Measurements from ENCODE around the gene NAT10.

NAT10 gene

GRCh38 chr11:34168642-34169420 is 63.4 kb downstream of the NAT10 start:
- no peaks in the 10 kb centered on the region for H3K79me2 ChIP-seq (ENCODE audit: control insufficient read depth, insufficient read depth, low read length, unreplicated experiment)
- H3K4me3 ChIP-seq (ENCODE audit: low read depth, low read length): no peak overlapping the region
- no peaks in the 10 kb centered on the region for H3K36me3 ChIP-seq (ENCODE audit: insufficient read depth, low read length)
- H2AFZ ChIP-seq (ENCODE audit: low read length, unreplicated experiment): no peak overlapping the region
- H3K4me1 ChIP-seq (ENCODE audit: control insufficient read depth, insufficient read depth, low read length, unreplicated experiment): no peaks in the 10 kb centered on the region
- H3K27me3 ChIP-seq (ENCODE audit: insufficient read depth, low read length): no peaks in the 10 kb centered on the region
- H3K27ac ChIP-seq (ENCODE audit: low read depth, low read length): no peak overlapping the region

- H3K36me3 ChIP-seq (ENCODE audit: insufficient read depth, low read length): no peaks in the 10 kb centered on the region
- H2AFZ ChIP-seq (ENCODE audit: low read length, unreplicated experiment): no peak overlapping the region
- no peak overlapping the region for H3K4me3 ChIP-seq (ENCODE audit: low read depth, low read length)
- H3K4me1 ChIP-seq (ENCODE audit: control insufficient read depth, insufficient read depth, low read length, unreplicated experiment): peaks cover 3% of the 10 kb centered on the region
- H3K79me2 ChIP-seq (ENCODE audit: control insufficient read depth, insufficient read depth, low read length, unreplicated experiment): no peaks in the 10 kb centered on the region
- no peak overlapping the region for H3K27ac ChIP-seq (ENCODE audit: low read depth, low read length)
- H3K27me3 ChIP-seq (ENCODE audit: insufficient read depth, low read length): no peaks in the 10 kb centered on the region
Measured at GRCh38 chr11:34169686-34170085, 64.3 kb downstream of the NAT10 start.

- H3K36me3 ChIP-seq (ENCODE audit: insufficient read depth, low read length): no peaks in the 10 kb centered on the region
- H3K79me2 ChIP-seq (ENCODE audit: control insufficient read depth, insufficient read depth, low read length, unreplicated experiment): no peaks in the 10 kb centered on the region
- H3K4me1 ChIP-seq (ENCODE audit: control insufficient read depth, insufficient read depth, low read length, unreplicated experiment): peaks cover 5% of the 10 kb centered on the region
- no peaks in the 10 kb centered on the region for H3K27me3 ChIP-seq (ENCODE audit: insufficient read depth, low read length)
- no peak overlapping the region for H3K4me3 ChIP-seq (ENCODE audit: low read depth, low read length)
- H3K27ac ChIP-seq (ENCODE audit: low read depth, low read length): no peak overlapping the region
- H2AFZ ChIP-seq (ENCODE audit: low read length, unreplicated experiment): no peak overlapping the region
Measured at GRCh38 chr11:34173050-34173449, 67.6 kb downstream of the NAT10 start.

GRCh38 chr11:34174412-34175041 is 69.1 kb downstream of the NAT10 start:
- Histone ChIP-seq H3K4me3 (ENCODE audit: low read depth, low read length) (peak overlapping the region; percentile 62), H3K79me2 (ENCODE audit: control insufficient read depth, insufficient read depth, low read length, unreplicated experiment) (no peaks in the 10 kb centered on the region), H3K27me3 (ENCODE audit: insufficient read depth, low read length) (no peaks in the 10 kb centered on the region), H3K4me1 (ENCODE audit: control insufficient read depth, insufficient read depth, low read length, unreplicated experiment) (peaks cover 5% of the 10 kb centered on the region), H3K27ac (ENCODE audit: low read depth, low read length) (no peak overlapping the region), H3K36me3 (ENCODE audit: insufficient read depth, low read length) (no peaks in the 10 kb centered on the region), H2AFZ (ENCODE audit: low read length, unreplicated experiment) (no peak overlapping the region)

GRCh38 chr11:34175284-34176019 is 70.0 kb downstream of the NAT10 start:
- H3K27me3 ChIP-seq (ENCODE audit: insufficient read depth, low read length): no peaks in the 10 kb centered on the region
- no peak overlapping the region for H3K27ac ChIP-seq (ENCODE audit: low read depth, low read length)
- no peak overlapping the region for H3K4me3 ChIP-seq (ENCODE audit: low read depth, low read length)
- no peaks in the 10 kb centered on the region for H3K79me2 ChIP-seq (ENCODE audit: control insufficient read depth, insufficient read depth, low read length, unreplicated experiment)
- H2AFZ ChIP-seq (ENCODE audit: low read length, unreplicated experiment): no peak overlapping the region
- H3K4me1 ChIP-seq (ENCODE audit: control insufficient read depth, insufficient read depth, low read length, unreplicated experiment): peaks cover 5% of the 10 kb centered on the region
- H3K36me3 ChIP-seq (ENCODE audit: insufficient read depth, low read length): no peaks in the 10 kb centered on the region

GRCh38 chr11:34176751-34177209 is 71.4 kb downstream of the NAT10 start:
- H3K27ac ChIP-seq (ENCODE audit: low read depth, low read length): no peak overlapping the region
- H2AFZ ChIP-seq (ENCODE audit: low read length, unreplicated experiment): no peak overlapping the region
- H3K4me1 ChIP-seq (ENCODE audit: control insufficient read depth, insufficient read depth, low read length, unreplicated experiment): peaks cover 5% of the 10 kb centered on the region

GRCh38 chr11:34178209-34178821 is 72.9 kb downstream of the NAT10 start:
- Histone ChIP-seq H3K4me3 (ENCODE audit: low read depth, low read length) (no peak overlapping the region), H3K4me1 (ENCODE audit: control insufficient read depth, insufficient read depth, low read length, unreplicated experiment) (peaks cover 5% of the 10 kb centered on the region)

More at GRCh38 chr11:34176751-34177209, 71.4 kb downstream of the NAT10 start:
- no peak overlapping the region for H3K4me3 ChIP-seq (ENCODE audit: low read depth, low read length)
- H3K79me2 ChIP-seq (ENCODE audit: control insufficient read depth, insufficient read depth, low read length, unreplicated experiment): no peaks in the 10 kb centered on the region
- no peaks in the 10 kb centered on the region for H3K27me3 ChIP-seq (ENCODE audit: insufficient read depth, low read length)
- H3K36me3 ChIP-seq (ENCODE audit: insufficient read depth, low read length): no peaks in the 10 kb centered on the region

GRCh38 chr11:34179026-34179675 is 73.7 kb downstream of the NAT10 start:
- Histone ChIP-seq H3K27me3 (ENCODE audit: insufficient read depth, low read length) (no peaks in the 10 kb centered on the region), H3K27ac (ENCODE audit: low read depth, low read length) (no peak overlapping the region), H2AFZ (ENCODE audit: low read length, unreplicated experiment) (no peak overlapping the region), H3K79me2 (ENCODE audit: control insufficient read depth, insufficient read depth, low read length, unreplicated experiment) (no peaks in the 10 kb centered on the region), H3K36me3 (ENCODE audit: insufficient read depth, low read length) (no peaks in the 10 kb centered on the region), H3K4me3 (ENCODE audit: low read depth, low read length) (no peak overlapping the region), H3K4me1 (ENCODE audit: control insufficient read depth, insufficient read depth, low read length, unreplicated experiment) (peaks cover 5% of the 10 kb centered on the region)

More at GRCh38 chr11:34178209-34178821, 72.9 kb downstream of the NAT10 start:
- Histone ChIP-seq H3K36me3 (ENCODE audit: insufficient read depth, low read length) (no peaks in the 10 kb centered on the region), H3K27me3 (ENCODE audit: insufficient read depth, low read length) (no peaks in the 10 kb centered on the region), H3K27ac (ENCODE audit: low read depth, low read length) (no peak overlapping the region), H2AFZ (ENCODE audit: low read length, unreplicated experiment) (no peak overlapping the region), H3K79me2 (ENCODE audit: control insufficient read depth, insufficient read depth, low read length, unreplicated experiment) (no peaks in the 10 kb centered on the region)

- Histone ChIP-seq H3K27ac (ENCODE audit: low read depth, low read length) (no peak overlapping the region), H3K36me3 (ENCODE audit: insufficient read depth, low read length) (no peaks in the 10 kb centered on the region), H2AFZ (ENCODE audit: low read length, unreplicated experiment) (no peak overlapping the region), H3K79me2 (ENCODE audit: control insufficient read depth, insufficient read depth, low read length, unreplicated experiment) (no peaks in the 10 kb centered on the region), H3K27me3 (ENCODE audit: insufficient read depth, low read length) (no peaks in the 10 kb centered on the region), H3K4me3 (ENCODE audit: low read depth, low read length) (no peak overlapping the region), H3K4me1 (ENCODE audit: control insufficient read depth, insufficient read depth, low read length, unreplicated experiment) (no peaks in the 10 kb centered on the region)
Measured at GRCh38 chr11:34180040-34180813, 74.8 kb downstream of the NAT10 start.

All from ACC112 (cell line).